Left hindlimb (tissue), 1 donor: ENCODE measurements around the gene PPP1R18.
"Not testable (repeated sequence)": the region's sequence is repeated elsewhere in the genome, so short reads cannot be mapped to it uniquely, and the experiment has no call there.

Source experiments
- DNase-seq: peaks from one replicate; pipeline ENCODE4 v3.0.0-alpha.2; 2018

PPP1R18 gene

DNA sequence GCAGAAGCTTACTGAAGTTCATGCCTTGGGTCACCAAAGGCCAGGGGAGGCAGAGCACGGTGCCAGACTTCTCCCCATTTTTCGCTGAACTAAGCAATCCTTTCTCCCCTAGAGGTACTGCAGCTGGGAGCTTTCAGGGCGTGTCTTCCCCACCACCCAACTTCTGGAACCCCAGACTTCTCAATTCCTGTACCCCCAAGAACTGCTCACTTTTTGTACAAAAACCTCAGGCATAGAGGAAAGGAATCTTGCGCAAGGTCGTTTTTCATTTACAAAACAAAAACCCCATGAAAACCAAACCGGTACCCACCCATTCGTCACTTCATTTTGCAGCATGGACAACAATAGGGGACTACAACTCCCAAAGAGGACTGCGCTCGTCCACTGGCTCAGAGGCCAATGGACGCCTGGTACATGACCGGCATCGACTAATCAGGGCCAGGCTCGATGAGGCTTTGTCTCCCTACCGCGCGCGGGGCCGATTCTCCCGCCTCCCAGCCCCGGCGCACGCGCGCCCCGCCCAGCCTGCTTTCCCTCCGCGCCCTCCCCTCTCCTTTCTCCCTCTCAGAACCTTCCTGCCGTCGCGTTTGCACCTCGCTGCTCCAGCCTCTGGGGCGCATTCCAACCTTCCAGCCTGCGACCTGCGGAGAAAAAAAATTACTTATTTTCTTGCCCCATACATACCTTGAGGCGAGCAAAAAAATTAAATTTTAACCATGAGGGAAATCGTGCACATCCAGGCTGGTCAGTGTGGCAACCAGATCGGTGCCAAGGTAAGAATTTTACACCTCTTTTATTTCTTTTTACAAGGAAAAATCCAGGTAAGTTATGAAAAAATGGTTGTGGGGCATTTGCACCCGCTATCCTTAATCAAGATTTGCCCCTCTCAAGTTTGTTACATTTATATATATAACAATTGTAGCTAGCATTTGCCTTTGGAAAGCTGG, 33.6 kb upstream of the PPP1R18 start, which contains the start of gene TUBB:
TSS of gene TUBB (plus strand) at position 562 of the 947 bp plus-strand sequence. CDS start at position 717, 155 bp downstream.
- DNase-seq: peak; percentile 98

GRCh38 chr6:30719356-30719755, 32.9 kb upstream of the PPP1R18 start:
- no peak for DNase-seq

DNA sequence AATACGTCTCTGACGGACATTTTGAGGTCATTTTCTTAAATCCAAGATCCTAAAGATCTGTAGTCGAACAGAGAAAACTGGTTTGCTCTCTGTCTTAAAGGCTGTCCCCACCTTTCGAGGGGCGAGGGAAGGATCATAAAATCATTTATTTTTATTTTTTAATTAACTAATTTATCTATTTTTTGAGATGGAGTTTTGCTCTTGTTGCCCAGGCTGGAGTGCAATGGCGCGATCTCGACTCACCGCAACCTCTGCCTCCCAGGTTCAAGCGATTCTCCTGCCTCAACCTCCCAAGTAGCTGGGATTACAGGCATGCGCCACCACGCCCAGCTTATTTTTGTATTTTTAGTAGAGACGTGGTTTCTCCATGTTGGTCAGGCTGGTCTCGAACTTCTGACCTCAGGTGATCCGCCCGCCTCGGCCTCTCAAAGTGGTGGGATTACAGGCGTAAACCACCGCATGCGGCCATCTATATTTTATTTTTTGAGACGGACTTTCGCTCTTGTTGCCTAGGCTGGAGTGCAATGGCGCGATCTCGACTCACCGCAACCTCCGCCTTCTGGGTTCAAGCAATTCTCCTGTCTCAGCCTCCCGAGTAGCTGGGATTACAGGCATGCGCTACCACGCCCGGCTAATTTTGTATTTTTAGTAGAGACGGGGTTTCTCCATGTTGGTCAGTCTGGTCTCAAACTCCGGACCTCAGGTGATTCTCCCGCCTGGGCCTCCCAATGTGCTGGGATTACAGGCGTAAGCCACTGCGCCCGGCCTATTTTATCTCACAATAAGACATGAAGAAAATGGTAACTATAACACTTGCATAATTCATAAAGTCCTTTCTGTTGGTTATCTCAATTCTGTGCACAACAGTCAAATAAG, 31.6 kb upstream of the PPP1R18 start:
- DNase-seq: not testable (repeated sequence)

- DNase-seq: peak; percentile 100
Measured at GRCh38 chr6:30717129-30717844, 30.8 kb upstream of the PPP1R18 start, which contains the start of gene MDC1. MDC1 (minus strand) TSS chr6:30717281; CDS start chr6:30715175, 2,106 bp downstream.

GRCh38 chr6:30716879-30717128, 30.4 kb upstream of the PPP1R18 start:
- DNase-seq: no peak

DNA sequence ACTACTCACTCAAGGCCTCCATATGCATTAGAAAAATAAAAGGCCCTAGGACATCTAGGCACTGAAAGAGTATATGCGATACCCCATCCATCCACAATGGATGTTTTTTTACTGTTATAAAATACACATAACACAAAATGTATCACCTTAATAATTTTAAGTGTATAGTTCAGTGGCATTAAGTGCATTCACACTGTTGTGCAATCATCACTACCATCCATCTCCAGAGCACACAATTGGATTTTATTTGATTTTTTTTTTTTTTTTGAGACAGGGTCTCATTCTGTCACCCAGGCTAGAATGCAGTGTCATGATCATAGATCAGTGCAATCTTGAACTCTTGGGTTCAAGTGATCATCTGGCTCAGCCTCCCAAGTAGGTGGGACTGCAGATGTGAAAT, 27.8 kb upstream of the PPP1R18 start:
- no peak for DNase-seq

DNA sequence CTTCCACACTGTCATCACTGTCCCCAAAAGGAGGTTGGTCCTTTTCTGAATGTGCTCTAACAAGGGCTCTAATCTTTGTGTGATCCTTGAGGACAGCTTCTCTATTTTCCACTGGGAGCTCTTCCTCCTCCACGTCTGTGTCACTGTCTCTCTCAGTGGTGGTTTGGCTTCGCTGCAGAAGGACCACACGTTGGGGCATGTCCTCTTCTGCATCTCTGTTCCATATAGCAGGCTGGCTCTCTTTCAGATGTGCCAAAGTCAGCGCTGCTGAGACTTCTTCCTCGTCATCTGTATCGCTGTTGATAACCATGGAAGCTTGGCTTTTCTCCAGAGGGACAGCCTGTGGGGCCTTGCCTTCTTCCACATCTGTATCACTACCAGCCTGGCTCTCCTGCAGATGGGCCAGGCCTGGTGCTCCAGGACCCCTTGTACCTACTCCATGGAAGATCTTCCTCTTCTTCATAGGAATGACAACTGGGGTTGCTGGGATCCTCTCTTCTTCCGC, 26.0 kb upstream of the PPP1R18 start:
- no peak for DNase-seq

DNA sequence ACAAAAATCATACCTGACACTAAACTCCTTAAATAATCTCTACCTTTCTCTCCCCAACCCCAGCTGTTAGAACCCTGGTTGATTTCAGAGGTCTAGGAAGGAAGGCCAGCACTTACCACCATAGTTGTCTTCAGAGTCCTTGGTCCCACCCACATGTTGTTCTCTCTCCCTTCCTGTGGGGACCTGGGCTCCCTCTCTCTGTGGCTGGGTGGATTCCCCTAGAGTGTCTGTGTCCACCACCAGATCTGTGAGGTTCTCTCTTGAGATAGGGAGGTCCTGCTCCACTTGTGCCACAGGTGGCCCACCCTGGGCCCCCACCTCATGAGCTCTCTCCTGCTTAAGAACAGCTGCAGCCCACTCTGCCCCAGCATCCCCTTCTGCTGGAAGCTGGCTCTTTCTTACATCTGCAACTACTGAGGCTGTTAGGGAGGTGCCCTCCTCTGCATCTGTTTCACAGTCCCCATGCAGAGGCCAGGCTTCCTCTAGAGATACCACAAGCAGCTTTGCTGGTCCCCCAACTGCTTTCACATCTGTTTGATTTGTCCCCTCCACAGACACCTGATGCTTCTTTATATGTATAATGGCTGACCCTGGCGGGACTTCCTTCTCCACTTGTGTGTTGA, 25.4 kb upstream of the PPP1R18 start:
- DNase-seq: no peak

GRCh38 chr6:30709101-30709868, 22.8 kb upstream of the PPP1R18 start:
- no peak for DNase-seq

DNA sequence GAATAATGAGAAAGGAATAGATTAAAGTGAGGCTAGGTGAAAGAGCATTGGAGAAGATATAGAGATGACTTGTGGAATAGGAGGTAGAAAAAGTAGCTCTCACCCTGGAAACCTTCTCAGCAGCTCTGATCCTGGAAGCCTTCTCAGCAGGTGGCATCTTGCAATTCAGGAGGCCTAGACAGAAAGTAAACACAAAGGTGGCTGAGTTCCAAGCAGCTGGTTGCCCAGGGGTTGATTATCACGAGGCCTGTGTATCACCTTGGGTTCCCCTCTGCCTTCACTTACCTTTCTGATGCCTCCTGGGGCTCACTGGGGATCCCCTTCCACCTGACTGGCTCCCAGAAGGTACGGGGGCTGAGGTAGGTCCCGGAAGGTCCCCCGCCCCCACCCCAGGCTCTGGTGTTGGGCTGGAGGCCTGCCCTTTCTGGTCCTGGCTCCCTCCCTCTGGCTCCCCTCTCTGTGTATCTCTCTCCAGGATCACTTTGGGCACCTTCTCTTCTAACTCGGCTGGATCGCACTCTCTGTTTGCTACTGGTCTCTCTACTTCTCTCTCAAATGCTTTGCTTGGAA, 20.9 kb upstream of the PPP1R18 start:
- no peak for DNase-seq

- DNase-seq: no peak
Measured at GRCh38 chr6:30705620-30706019, 19.2 kb upstream of the PPP1R18 start.

- no peak for DNase-seq
Measured at GRCh38 chr6:30703821-30704220, 17.4 kb upstream of the PPP1R18 start.

- DNase-seq: no peak
Measured at GRCh38 chr6:30703011-30703410, 16.6 kb upstream of the PPP1R18 start.

GRCh38 chr6:30700340-30700739, 13.9 kb upstream of the PPP1R18 start:
- DNase-seq: no peak

- DNase-seq: no peak
Measured at GRCh38 chr6:30696432-30696831, 10.0 kb upstream of the PPP1R18 start.

- DNase-seq: no peak
Measured at GRCh38 chr6:30691208-30691847, 4.9 kb upstream of the PPP1R18 start.

- peak; percentile 93 for DNase-seq
Measured at GRCh38 chr6:30690403-30691207, 4.2 kb upstream of the PPP1R18 start, which contains the start of gene NRM. NRM (minus strand) TSS chr6:30690984; CDS start chr6:30690974, 10 bp downstream.

- no peak for DNase-seq
Measured at GRCh38 chr6:30689985-30690384, 3.5 kb upstream of the PPP1R18 start.

DNA sequence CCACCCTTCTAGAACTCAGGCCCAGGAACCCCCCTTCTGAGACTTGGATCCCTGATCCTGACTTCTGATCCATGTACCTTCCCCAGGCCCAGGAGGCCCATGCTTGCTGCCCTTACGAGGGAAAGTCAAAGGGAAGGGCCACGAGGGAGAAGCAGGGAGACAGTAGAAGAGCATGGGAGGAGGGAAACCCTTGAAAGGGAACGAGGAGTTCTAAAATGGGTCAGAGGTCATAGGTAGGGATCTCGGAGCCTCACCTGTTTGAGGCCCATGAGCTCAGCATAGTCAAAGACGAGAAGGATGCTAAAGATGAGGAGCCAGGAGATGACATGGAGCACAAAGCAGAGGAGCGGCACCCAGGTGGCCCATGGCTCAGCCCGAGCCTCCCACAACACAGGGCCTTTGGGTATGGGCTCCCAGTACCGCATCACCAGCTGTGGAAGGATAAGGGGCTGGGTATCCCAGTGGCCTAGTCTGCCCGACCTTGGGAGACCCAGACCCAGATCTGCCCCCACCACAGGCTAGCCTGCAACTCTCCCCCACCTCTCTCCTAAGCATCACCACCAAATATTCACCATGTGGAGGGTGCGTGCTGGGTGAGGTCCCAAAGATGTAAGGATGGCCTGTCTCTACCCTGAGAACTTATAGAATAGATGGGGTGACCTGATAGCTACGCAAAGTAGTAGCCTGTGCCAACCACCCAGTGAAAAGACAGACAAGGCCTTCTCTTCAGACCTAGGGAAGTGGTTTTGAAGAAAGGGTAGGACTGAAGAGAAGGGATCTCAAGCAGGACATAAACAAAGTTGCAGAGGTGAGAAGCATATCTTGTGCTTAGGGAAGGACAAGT, 2.8 kb upstream of the PPP1R18 start:
- no peak for DNase-seq
